H1 (cell line): ENCODE data around the gene HES5. TPM values are rescaled to one million over a fixed set of nuclear protein-coding genes. Genes with fewer than 3 reads are reported as not detected.

Source experiments
- CTCF ChIA-PET: fragments of 300-600 bp; sonication (Branson Sonifier 250); formaldehyde crosslinking; loops from one replicate; lab custom pipeline; 2021; ENCODE audit not compliant: partially characterized antibody; lab: Charles Lee
- POLR2A ChIA-PET: fragments of 300-600 bp; sonication (Branson Sonifier 250); formaldehyde crosslinking; loops from one replicate; lab custom pipeline; 2021; ENCODE audit warnings: inconsistent platforms; ENCODE audit not compliant: partially characterized antibody; lab: Charles Lee
- DNase-seq, 2 experiments: peaks; one replicate each; pipeline versions ENCODE4 v3.0.0 to v3.0.0-alpha.2; 2010 to 2022; ENCODE audit warnings: low spot score in 2 of 2, low read depth in 1 of 2, mixed read lengths in 1 of 2
- FAIRE-seq: peaks from 2 replicates; lab custom pipeline; 2011; peaks lifted over from hg19 to GRCh38; lab: Jason Lieb, UNC
- H2AFZ ChIP-seq: 2 replicates; pipeline ENCODE4 v1.8.1; 2012; ENCODE audit warnings: low read length, inconsistent platforms
- H2AK5ac ChIP-seq: 2 replicates; pipeline ENCODE4 v1.6.1; 2013; ENCODE audit warnings: low read depth, low read length
- H2BK120ac ChIP-seq: replicated peaks from 2 replicates; pipeline ENCODE3; 2013; ENCODE audit warnings: low read depth, low read length, inconsistent platforms
- H2BK12ac ChIP-seq: 2 replicates; pipeline ENCODE4 v1.6.1; 2013; ENCODE audit warnings: low read depth, low read length
- H2BK15ac ChIP-seq: 2 replicates; pipeline ENCODE4 v1.6.1; 2013; ENCODE audit warnings: low read length
- H2BK20ac ChIP-seq: 2 replicates; pipeline ENCODE4 v1.6.1; 2013; ENCODE audit warnings: low read length
- H2BK5ac ChIP-seq: 2 replicates; pipeline ENCODE4 v1.6.1; 2013; ENCODE audit warnings: low read depth, low read length
- H3K14ac ChIP-seq: 2 replicates; pipeline ENCODE4 v1.6.1; 2013; ENCODE audit warnings: inconsistent platforms; ENCODE audit not compliant: insufficient read length
- H3K18ac ChIP-seq: 2 replicates; pipeline ENCODE4 v1.6.1; 2013; ENCODE audit warnings: low read length; ENCODE audit errors: extremely low read depth
- H3K23ac ChIP-seq: 2 replicates; pipeline ENCODE4 v1.6.1; 2013; ENCODE audit warnings: inconsistent platforms; ENCODE audit not compliant: insufficient read length
- H3K23me2 ChIP-seq: 2 replicates; pipeline ENCODE4 v1.6.1; 2013; ENCODE audit warnings: low read depth, low read length
- H3K27ac ChIP-seq: 2 replicates; pipeline ENCODE4 v1.6.1; 2011; ENCODE audit warnings: low read depth, low read length, inconsistent platforms
- H3K27me3 ChIP-seq, 4 experiments: replicated peaks in 1 of 4; 1 replicate in 1 of 4; 2 replicates in 3 of 4; pipeline versions ENCODE4 v1.6.1 to v1.8.1; 2011 to 2013; ENCODE audit warnings: low read length in 3 of 4, mild to moderate bottlenecking in 3 of 4, inconsistent platforms in 2 of 4, mixed read lengths in 2 of 4, moderate library complexity in 1 of 4; ENCODE audit not compliant: control insufficient read depth in 3 of 4, insufficient read depth in 3 of 4; ENCODE audit errors: extremely low read depth in 1 of 4
- H3K36me3 ChIP-seq, 4 experiments: 2 replicates each; pipeline versions ENCODE4 v1.6.1 to v1.8.1; 2011 to 2013; ENCODE audit warnings: mild to moderate bottlenecking in 4 of 4, low read length in 3 of 4, moderate library complexity in 2 of 4, control low read depth in 1 of 4, inconsistent platforms in 1 of 4; ENCODE audit not compliant: insufficient read depth in 4 of 4, control insufficient read depth in 2 of 4
- H3K4ac ChIP-seq: replicated peaks from 2 replicates; pipeline ENCODE3; 2013; ENCODE audit warnings: low read length, low read depth, mixed read lengths, inconsistent platforms; ENCODE audit not compliant: insufficient read length
- H3K4me1 ChIP-seq, 4 experiments: replicated peaks in 1 of 4; 1 replicate in 1 of 4; 2 replicates in 3 of 4; pipeline versions ENCODE4 v1.6.1 to v1.8.1; 2011 to 2013; ENCODE audit warnings: low read length in 3 of 4, inconsistent platforms in 2 of 4, mixed read lengths in 1 of 4; ENCODE audit not compliant: insufficient read depth in 4 of 4, control insufficient read depth in 3 of 4
- H3K4me2 ChIP-seq, 2 experiments: 2 replicates each; pipeline versions ENCODE4 v1.6.1 to v1.8.1; 2011 to 2013; ENCODE audit warnings: low read depth in 2 of 2, low read length in 2 of 2, control low read depth in 1 of 2, inconsistent platforms in 1 of 2, mild to moderate bottlenecking in 1 of 2; ENCODE audit not compliant: insufficient read depth in 1 of 2
- H3K4me3 ChIP-seq, 4 experiments: fragments of 200-600, 300-600 bp in 1 of 4; sonication (generic), shearing (Covaris generic), sonication (Bioruptor Twin) in 1 of 4; 2 replicates each; pipeline versions ENCODE4 v1.5.1 to v1.8.1; 2011 to 2016; ENCODE audit warnings: low read length in 4 of 4, low read depth in 3 of 4, control low read depth in 2 of 4, inconsistent platforms in 2 of 4, mild to moderate bottlenecking in 2 of 4, mixed read lengths in 1 of 4, moderate library complexity in 1 of 4; ENCODE audit not compliant: insufficient read depth in 2 of 4; ENCODE audit errors: extremely low read depth in 1 of 4
- H3K56ac ChIP-seq: replicated peaks from 2 replicates; pipeline ENCODE3; 2013; ENCODE audit warnings: low read depth, mild to moderate bottlenecking, mixed read lengths, low read length, inconsistent platforms; ENCODE audit not compliant: insufficient read length
- H3K79me1 ChIP-seq: 2 replicates; pipeline ENCODE4 v1.6.1; 2013; ENCODE audit warnings: low read depth, low read length, control low read depth
- H3K79me2 ChIP-seq, 2 experiments: 2 replicates each; pipeline versions ENCODE4 v1.6.1 to v1.8.1; 2012 to 2013; ENCODE audit warnings: low read length in 2 of 2, mild to moderate bottlenecking in 2 of 2, inconsistent platforms in 1 of 2; ENCODE audit not compliant: insufficient read depth in 2 of 2, control insufficient read depth in 1 of 2
- H3K9ac ChIP-seq, 4 experiments: replicated peaks in 1 of 4; 1 replicate in 1 of 4; 2 replicates in 3 of 4; pipeline versions ENCODE4 v1.6.1 to v1.8.1; 2011 to 2013; ENCODE audit warnings: low read depth in 3 of 4, low read length in 3 of 4, control low read depth in 2 of 4, mild to moderate bottlenecking in 2 of 4, moderate library complexity in 2 of 4, inconsistent platforms in 1 of 4; ENCODE audit errors: extremely low read depth in 1 of 4
- H3K9me3 ChIP-seq, 2 experiments: 2 replicates each; pipeline versions ENCODE4 v1.6.1 to v1.8.1; 2012 to 2013; ENCODE audit warnings: mild to moderate bottlenecking in 2 of 2, moderate library complexity in 2 of 2, control low read depth in 1 of 2, inconsistent platforms in 1 of 2, low read depth in 1 of 2, low read length in 1 of 2, mixed read lengths in 1 of 2; ENCODE audit not compliant: insufficient read depth in 2 of 2
- H4K20me1 ChIP-seq, 2 experiments: replicated peaks in 1 of 2; 2 replicates each; pipeline versions ENCODE3 to v1.8.1; 2011 to 2013; ENCODE audit warnings: inconsistent platforms in 2 of 2, low read length in 2 of 2, mild to moderate bottlenecking in 1 of 2; ENCODE audit not compliant: insufficient read depth in 2 of 2, control insufficient read depth in 1 of 2
- H4K5ac ChIP-seq: 2 replicates; pipeline ENCODE4 v1.6.1; 2013; ENCODE audit warnings: low read length, low read depth, mixed read lengths, inconsistent platforms; ENCODE audit not compliant: insufficient read length
- H4K8ac ChIP-seq: 2 replicates; pipeline ENCODE4 v1.8.0; 2013; ENCODE audit warnings: mild to moderate bottlenecking, moderate library complexity, low read length, inconsistent platforms; ENCODE audit not compliant: insufficient read depth; ENCODE audit errors: extremely low read depth
- H4K91ac ChIP-seq: replicated peaks from 2 replicates; pipeline ENCODE3; 2013; ENCODE audit warnings: low read length, mixed read lengths, inconsistent platforms; ENCODE audit not compliant: insufficient read length
- ATF2 ChIP-seq: IDR thresholded peaks from 2 replicates; pipeline ENCODE4 v1.6.1; 2012; ENCODE audit warnings: low read length, inconsistent platforms
- CBX8 ChIP-seq: fragments of 300-800, 300-1000 bp; sonication (generic); IDR thresholded peaks from 2 replicates; pipeline ENCODE4 v1.7.1; 2016; ENCODE audit warnings: low read depth, low read length, borderline replicate concordance
- KDM4A ChIP-seq: IDR thresholded peaks from one replicate; pipeline ENCODE4 v1.7.1; 2012; ENCODE audit warnings: low read depth, mild to moderate bottlenecking, moderate library complexity, low read length, inconsistent platforms; ENCODE audit not compliant: severe bottlenecking
- PHF8 ChIP-seq: fragments of 200-600 bp; sonication (generic); conservative IDR thresholded peaks from 2 replicates; pipeline ENCODE4 v1.7.1; 2012; ENCODE audit warnings: low read depth, mild to moderate bottlenecking, inconsistent platforms, low read length, moderate library complexity
- SIN3A ChIP-seq, 2 experiments: IDR thresholded peaks in 1 of 2; conservative IDR thresholded peaks in 1 of 2; 2 replicates each; pipeline ENCODE4 v1.6.1; 2011 to 2012; ENCODE audit warnings: low read length in 2 of 2, improper control_type of control experiment in 1 of 2, low read depth in 1 of 2, mild to moderate bottlenecking in 1 of 2
- SP1 ChIP-seq: IDR thresholded peaks from 2 replicates; pipeline ENCODE4 v1.6.1; 2011; ENCODE audit warnings: low read depth, low read length
- TAF7 ChIP-seq: optimal IDR thresholded peaks from 2 replicates; pipeline ENCODE3; 2011; ENCODE audit warnings: low read depth, mild to moderate bottlenecking, inconsistent platforms, low read length, moderate library complexity, borderline replicate concordance
- TCF12 ChIP-seq: IDR thresholded peaks from 2 replicates; pipeline ENCODE4 v1.6.1; 2011; ENCODE audit warnings: low read depth, mild to moderate bottlenecking, low read length
- YY1 ChIP-seq: IDR thresholded peaks from 2 replicates; pipeline ENCODE4 v1.6.1; 2011; ENCODE audit warnings: low read depth, mild to moderate bottlenecking, low read length
- ZNF274 ChIP-seq: IDR thresholded peaks from 2 replicates; pipeline ENCODE4 v1.7.0; 2012; ENCODE audit warnings: low read length, borderline replicate concordance; ENCODE audit errors: extremely low read depth
- WGBS, 2 experiments: shearing (Covaris generic) in 1 of 2; methylation state at CpG; one replicate each; pipeline versions ENCODE4 v1.1.6 to v1.1.7; 2013 to 2015; ENCODE audit warnings: low lambda C conversion rate in 2 of 2, mixed read lengths in 2 of 2, inconsistent platforms in 1 of 2, low coverage in 1 of 2, missing lambda C conversion rate in 1 of 2; ENCODE audit not compliant: insufficient replicate concordance in 2 of 2, insufficient coverage in 1 of 2, insufficient read length in 1 of 2; ENCODE audit errors: extremely low coverage in 1 of 2, missing lambda C conversion rate in 1 of 2; 5-methylcytosine and 5-hydroxymethylcytosine counted together
- polyA plus RNA-seq, 7 experiments: library from polyadenylated mRNA; depleted of rRNA in 3 of 7; stranded (reverse) in 5 of 7; unstranded in 2 of 7; fragments of >200 nt in 5 of 7; fragments of 200-250 nt in 2 of 7; gene quantifications; 1 replicate in 5 of 7; 2 replicates in 1 of 7; 4 replicates in 1 of 7; pipeline versions ENCODE4 v1.2.1 to v1.2.3, GENCODE V29; 2011 to 2013; ENCODE audit warnings: missing spikeins in 2 of 7, mixed read lengths in 2 of 7
- total RNA-seq: library from RNA; stranded (reverse); fragmentation: NEBNext Ultra II Directional; extraction: Animal tissue kit (Norgen Biotek cat#: 25700); gene quantifications from 2 replicates; pipeline ENCODE4 v1.2.1, GENCODE V29; 2021

HES5 gene
- total and polyA plus RNA-seq, 2 of the 8 experiments (the other 6 are each of a cell fraction or from before 2014, with no cell fraction given), result 0.22 TPM; not detected in 1

GRCh38 chr1:2564006-2564814 is 34.1 kb upstream of the HES5 start:
- Histone ChIP-seq H4K20me1 (no peaks in the 10 kb centered on the region), H3K27ac (no peak overlapping the region), H3K56ac (no peak overlapping the region), H4K91ac (no peak overlapping the region), H2AFZ (no peak overlapping the region), H3K14ac (no peak overlapping the region), H3K23ac (no peak overlapping the region), H3K4ac (no peak overlapping the region), H3K36me3 (no peaks in the 10 kb centered on the region), H3K9ac (no peak overlapping the region), H3K4me3 (no peak overlapping the region), H2BK20ac (no peak overlapping the region), H2BK12ac (no peak overlapping the region), H3K18ac (no peak overlapping the region), H2BK5ac (no peak overlapping the region), H4K5ac (no peak overlapping the region), H3K4me2 (no peak overlapping the region), H2BK15ac (no peak overlapping the region), H3K79me1 (no peaks in the 10 kb centered on the region), H2AK5ac (no peak overlapping the region), H3K23me2 (no peaks in the 10 kb centered on the region), H3K27me3 (no peaks in the 10 kb centered on the region), H4K8ac (peak overlapping the region; percentile 35; the same call in 1 of the 2 replicates), H3K9me3 (no peaks in the 10 kb centered on the region), H2BK120ac (no peak overlapping the region), H3K79me2 (no peaks in the 10 kb centered on the region), H3K4me1 (peaks cover 0 to 5% (median 0%) of the 10 kb centered on the region in 4 experiments; a peak in 1 of 7 replicates)
- DNase-seq (no peak), FAIRE-seq (no peak)
- CTCF ChIA-PET, result interaction anchor here (0.6 to 3.4 kb wide), 3 partner anchors 8 to 985 kb away, joined by 3 to 33 read pairs (median 4); no protein-coding TSS in a partner anchor
- POLR2A ChIA-PET, result interaction anchor here (0.7 to 1.2 kb wide), 2 partner anchors 8 to 21 kb away, joined by 3 to 4 read pairs; partner anchors contain the start of gene TNFRSF14
- WGBS, 2 experiments, result 90% methylated on average over 18 of the region's 20 CpGs; no CpG with 5 or more reads in 1 of the 2 experiments
- TF ChIP-seq TCF12 (no peak), PHF8 (no peak), SIN3A (conservative IDR thresholded peaks at IDR 0.05 in 1 of 2, IDR thresholded peaks at IDR 0.05 in 1 of 2; ENCODE audit: low read depth in 1 of 2, low read length in 2 of 2) (no peak), KDM4A (no peak), SP1 (no peak), TAF7 (no peak), CBX8 (no peak), ATF2 (no peak), YY1 (no peak), ZNF274 (no peak)
